Measurements from ENCODE around the gene ASTN2.

The ASTN2 gene

DNA sequence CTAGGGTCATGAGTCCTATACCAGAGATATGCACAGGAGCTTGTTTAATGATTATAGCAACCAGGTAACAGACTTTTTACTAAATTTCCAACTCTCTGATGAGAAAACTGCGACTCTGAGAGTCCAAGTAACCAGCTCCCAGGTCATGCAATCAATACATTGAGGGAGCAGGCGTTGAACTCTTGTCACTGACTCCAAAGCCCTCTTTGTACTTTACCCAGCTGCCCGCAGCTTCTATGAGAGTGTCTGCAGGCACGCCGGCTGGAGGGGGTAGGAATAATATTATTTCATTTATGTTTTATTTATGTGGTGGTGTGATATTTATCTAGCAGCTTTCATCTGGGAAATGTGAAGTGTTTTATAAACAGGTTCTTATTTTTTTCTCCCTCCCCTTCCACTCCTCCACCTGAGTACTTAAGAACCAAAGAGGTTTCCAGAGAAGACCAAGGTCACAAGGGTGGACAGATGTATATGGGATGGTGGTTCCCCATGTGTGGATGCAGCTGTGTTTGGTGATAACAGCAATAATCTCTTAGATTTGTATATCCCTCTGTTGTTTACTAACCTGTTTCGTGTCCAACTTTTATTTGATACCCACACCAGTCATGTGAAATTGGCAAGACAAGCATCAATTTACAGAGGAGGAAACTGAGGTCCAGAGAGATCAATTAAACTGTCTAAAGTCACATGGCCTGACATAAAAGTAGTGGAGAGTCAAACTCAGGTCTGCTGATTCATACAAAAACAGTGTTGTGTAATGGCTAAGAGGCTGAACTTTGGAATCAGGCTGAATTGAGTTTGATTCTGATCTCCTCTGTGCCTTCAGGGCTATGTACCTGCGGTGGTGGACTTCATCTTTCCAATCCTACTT is 867.9 kb downstream of the ASTN2 start:
- no peak for DNase-seq (ENCODE audit: insufficient read length, low spot score)
- FAIRE-seq = peak; percentile 91
- TF ChIP-seq POLR2A (IDR thresholded peaks at IDR 0.05; ENCODE audit: low read depth, low read length) = no peak

GRCh38 chr9:116544896-116545295 is 870.0 kb downstream of the ASTN2 start:
- no peak for DNase-seq (ENCODE audit: insufficient read length, low spot score)
- no peak for FAIRE-seq
- TF ChIP-seq POLR2A (IDR thresholded peaks at IDR 0.05; ENCODE audit: low read depth, low read length) = no peak

- no peak for TF ChIP-seq POLR2A (IDR thresholded peaks at IDR 0.05; ENCODE audit: low read depth, low read length)
- DNase-seq (ENCODE audit: insufficient read length, low spot score) = no peak
- peak; percentile 89 for FAIRE-seq
These were observed 871.0 kb downstream of the ASTN2 start for GRCh38 chr9:116543731-116544400.

DNA sequence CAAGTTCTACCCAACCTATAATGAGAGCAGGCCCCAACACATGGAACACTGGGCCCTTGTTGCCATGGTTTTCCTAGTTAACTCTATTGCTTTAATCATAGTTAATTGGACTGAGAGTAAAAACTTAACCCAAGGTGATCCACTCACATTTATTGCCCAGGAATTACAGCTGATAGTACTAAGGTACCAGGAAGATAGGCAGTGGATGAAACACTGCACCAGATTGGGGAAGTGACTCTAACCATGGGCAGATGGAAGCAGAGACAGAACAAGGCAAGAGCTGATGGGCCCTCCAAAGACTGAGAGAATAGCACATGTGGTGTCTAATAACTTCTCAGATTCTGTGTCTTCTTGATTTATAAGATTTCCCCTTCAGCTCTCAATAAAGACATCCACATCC is 873.5 kb downstream of the ASTN2 start:
- FAIRE-seq (peak; percentile 64), DNase-seq (ENCODE audit: insufficient read length, low spot score) (no peak)
- no peak for TF ChIP-seq POLR2A (IDR thresholded peaks at IDR 0.05; ENCODE audit: low read depth, low read length)

GRCh38 chr9:116539549-116539948 is 875.3 kb downstream of the ASTN2 start:
- no peak for DNase-seq (ENCODE audit: insufficient read length, low spot score)
- no peak for FAIRE-seq
- TF ChIP-seq POLR2A (IDR thresholded peaks at IDR 0.05; ENCODE audit: low read depth, low read length) = no peak

DNA sequence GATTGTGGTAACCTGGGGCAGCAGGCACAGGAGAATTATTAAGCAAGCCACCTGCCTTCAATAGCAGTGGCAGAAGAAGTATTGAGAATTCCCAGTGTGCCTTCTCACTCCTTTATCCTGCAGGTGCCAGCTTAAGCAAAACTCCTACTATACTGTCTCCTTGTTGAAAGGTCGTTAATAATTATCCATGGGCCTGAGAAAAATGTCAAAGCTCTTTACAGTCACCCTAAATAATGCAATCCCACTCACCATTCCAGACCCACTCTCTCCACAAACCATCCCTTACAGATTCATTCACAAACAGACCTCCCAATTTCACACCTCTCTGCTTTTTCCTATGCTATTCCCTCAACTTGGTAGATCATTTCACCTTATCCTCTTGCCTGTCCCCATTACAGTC is 889.2 kb downstream of the ASTN2 start:
- no peak for FAIRE-seq
- TF ChIP-seq POLR2A (IDR thresholded peaks at IDR 0.05; ENCODE audit: low read depth, low read length) = no peak
- no peak for DNase-seq (ENCODE audit: insufficient read length, low spot score)

DNA sequence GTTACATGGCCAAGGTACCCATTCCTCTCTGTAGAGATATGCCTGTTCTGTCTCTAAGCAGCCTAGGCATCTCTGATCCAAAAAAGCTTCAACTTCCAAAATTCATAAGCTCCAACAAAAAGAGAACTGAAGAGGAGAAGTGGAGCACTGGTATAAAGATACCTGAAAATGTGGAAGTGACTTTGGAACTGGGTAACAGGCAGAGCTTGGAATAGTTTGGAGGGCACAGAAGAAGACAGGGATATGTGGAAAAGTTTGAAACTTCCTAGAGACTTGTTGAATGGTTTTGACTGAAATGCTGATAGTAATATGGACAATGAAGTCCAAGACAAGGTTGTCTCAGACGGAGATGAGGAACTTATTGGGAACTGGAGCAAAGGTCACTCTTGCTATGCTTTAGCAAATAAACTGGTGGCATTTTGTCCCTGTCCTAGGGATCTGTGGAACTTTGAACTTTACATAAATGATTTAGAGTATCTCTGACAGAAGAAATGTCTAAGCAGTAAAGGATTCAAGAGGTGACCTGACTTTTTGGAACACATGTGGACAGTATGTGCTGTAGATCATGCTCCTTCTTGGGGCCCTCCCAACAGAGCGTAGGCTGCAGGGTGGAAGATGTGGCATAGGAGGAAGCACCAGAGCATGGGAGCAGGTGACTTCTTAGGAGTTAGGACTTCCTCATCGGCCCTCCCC is 889.9 kb downstream of the ASTN2 start:
- DNase-seq (ENCODE audit: insufficient read length, low spot score) (no peak), FAIRE-seq (no peak)
- TF ChIP-seq POLR2A (IDR thresholded peaks at IDR 0.05; ENCODE audit: low read depth, low read length) = no peak

DNA sequence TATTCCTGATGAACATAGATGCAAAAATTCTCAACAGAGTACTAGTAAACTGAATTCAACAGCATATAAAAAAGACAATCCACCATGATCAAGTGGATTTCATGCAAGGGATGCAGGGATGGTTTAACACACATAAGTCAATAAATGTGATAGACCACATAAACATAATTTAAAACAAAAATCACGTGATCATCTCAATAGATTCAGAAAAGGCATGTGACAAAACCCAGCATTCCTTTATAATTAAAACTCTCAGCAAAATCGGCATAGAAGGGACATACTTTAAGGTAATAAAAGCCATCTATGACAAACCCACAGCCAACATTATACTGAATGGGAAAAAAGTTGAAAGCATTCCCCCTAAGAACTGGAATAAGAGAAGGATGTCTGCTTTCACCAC is 894.6 kb downstream of the ASTN2 start:
- DNase-seq (ENCODE audit: insufficient read length, low spot score) (no peak), FAIRE-seq (peak; percentile 65)
- no peak for TF ChIP-seq POLR2A (IDR thresholded peaks at IDR 0.05; ENCODE audit: low read depth, low read length)

DNA sequence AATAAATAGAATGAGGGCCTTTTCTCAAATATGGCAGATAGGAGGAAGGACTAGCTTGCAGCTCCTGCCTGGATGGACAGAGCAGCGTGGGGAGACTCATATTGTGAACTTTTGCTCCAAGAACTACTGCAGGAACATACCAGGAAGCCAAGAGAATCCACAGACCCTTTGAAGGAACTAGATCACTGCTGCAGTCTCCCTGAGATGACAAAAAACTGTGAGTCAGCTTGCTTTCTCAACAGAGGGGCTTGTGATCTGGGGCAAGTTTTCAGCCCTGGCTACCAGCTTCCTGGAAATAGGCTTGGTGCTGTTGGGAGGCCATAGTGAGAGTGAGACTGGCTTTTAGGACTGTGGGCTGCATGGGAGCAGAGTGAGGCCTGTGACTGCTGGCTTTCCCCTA is 898.4 kb downstream of the ASTN2 start:
- no peak for TF ChIP-seq POLR2A (IDR thresholded peaks at IDR 0.05; ENCODE audit: low read depth, low read length)
- FAIRE-seq = peak; percentile 6
- no peak for DNase-seq (ENCODE audit: insufficient read length, low spot score)

DNA sequence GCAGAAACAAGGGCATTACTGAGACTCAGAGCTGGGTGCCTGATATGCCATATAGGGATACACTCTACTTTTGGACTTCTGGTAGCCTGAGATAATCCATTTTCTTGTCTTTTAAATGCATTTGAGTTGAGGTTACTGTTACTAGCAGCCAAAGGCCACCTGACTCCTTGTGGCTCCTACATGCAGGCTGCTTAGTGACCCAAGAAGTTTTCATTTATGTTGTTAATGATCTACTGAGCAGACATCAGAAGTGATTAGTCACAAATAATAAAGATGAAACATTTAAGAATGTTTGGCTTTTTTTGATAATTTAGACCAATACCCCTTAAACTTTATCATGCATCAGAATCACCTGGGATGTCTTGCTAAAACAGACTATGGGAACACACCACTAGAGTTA is 899.3 kb downstream of the ASTN2 start:
- FAIRE-seq (no peak), DNase-seq (ENCODE audit: insufficient read length, low spot score) (no peak)
- no peak for TF ChIP-seq POLR2A (IDR thresholded peaks at IDR 0.05; ENCODE audit: low read depth, low read length)

DNA sequence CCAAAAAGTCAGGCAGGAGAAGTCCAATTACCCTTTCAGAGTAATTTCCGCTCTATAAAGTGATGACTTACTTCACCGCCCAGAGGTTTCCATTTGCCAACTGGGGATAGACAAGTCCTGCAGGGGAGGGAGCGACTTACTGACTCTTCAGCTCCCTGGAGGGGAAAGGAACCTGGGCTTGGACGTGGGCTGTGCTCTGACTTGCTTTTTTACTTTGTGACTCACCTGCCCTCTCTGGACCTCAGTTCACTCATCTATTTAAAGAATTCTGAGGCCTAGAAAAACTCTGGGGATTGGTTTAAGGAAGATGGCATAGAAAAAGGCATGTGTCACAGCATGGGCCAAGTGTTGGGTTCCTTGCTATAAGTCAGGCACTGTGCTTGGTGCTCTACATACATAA is 908.2 kb downstream of the ASTN2 start:
- no peak for TF ChIP-seq POLR2A (IDR thresholded peaks at IDR 0.05; ENCODE audit: low read depth, low read length)
- FAIRE-seq = no peak

DNA sequence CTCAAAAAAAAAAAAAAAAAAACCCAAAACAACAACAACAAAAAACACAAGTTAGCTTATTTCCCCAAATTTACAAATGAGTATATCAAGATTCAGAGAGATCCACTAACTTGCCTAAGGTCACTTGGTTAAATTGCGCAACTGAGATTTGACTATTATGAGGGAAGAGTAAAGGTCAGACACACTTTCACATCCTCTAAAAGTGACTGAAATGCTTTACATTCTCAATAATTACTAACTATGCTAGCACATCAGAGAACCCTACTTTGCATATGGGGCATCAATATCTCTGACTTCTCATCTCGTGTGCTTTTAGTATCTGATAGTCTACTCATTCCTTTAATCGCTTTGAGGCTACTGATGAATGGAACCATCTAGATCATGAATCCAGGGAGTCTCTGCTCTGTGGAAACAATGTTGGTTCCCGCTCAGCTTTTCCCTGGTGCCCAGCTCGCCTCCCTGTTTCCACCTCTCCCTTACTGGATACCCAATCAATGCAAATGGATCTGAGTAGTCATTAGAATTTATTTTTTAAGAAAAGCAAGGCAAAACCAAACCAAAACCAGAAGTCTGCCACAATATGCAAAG is 909.9 kb downstream of the ASTN2 start:
- no peak for TF ChIP-seq POLR2A (IDR thresholded peaks at IDR 0.05; ENCODE audit: low read depth, low read length)
- DNase-seq (ENCODE audit: insufficient read length, low spot score) = no peak
- FAIRE-seq = no peak

More for the DNA sequence above, 908.2 kb downstream of the ASTN2 start:
- DNase-seq (ENCODE audit: insufficient read length, low spot score) = no peak

- TF ChIP-seq POLR2A (IDR thresholded peaks at IDR 0.05; ENCODE audit: low read depth, low read length) = no peak
- FAIRE-seq (no peak), DNase-seq (ENCODE audit: insufficient read length, low spot score) (no peak)
These were observed 910.8 kb downstream of the ASTN2 start for GRCh38 chr9:116504081-116504480.

- DNase-seq (ENCODE audit: insufficient read length, low spot score) (no peak), FAIRE-seq (no peak)
- no peak for TF ChIP-seq POLR2A (IDR thresholded peaks at IDR 0.05; ENCODE audit: low read depth, low read length)
These were observed 912.1 kb downstream of the ASTN2 start for GRCh38 chr9:116502746-116503145.
